ENCODE results near the gene PCTP.

The PCTP gene

DNA sequence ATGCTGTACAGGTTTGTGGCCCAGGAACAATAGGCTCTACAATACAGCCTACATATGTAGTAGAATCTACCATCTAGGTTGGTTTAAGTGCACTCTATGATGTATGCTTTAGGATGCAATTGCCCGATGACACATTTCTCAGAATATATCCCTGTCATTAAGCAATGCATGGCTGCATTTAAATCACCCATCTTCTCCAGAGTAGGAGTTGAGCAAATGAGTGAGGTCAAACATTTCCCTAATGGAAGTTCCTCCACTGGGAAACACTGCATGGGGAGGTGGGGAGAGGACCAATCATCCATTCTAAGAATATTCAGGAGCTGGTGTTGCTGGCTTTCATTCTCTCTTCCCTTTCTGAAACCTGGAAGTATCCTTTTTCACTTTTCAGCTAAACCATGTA, 2.0 kb upstream of the PCTP start:
- no peak for DNase-seq (ENCODE audit: low read depth)
- H3K4me3 ChIP-seq (ENCODE audit: low read depth, low read length), result no peak overlapping the region

DNA sequence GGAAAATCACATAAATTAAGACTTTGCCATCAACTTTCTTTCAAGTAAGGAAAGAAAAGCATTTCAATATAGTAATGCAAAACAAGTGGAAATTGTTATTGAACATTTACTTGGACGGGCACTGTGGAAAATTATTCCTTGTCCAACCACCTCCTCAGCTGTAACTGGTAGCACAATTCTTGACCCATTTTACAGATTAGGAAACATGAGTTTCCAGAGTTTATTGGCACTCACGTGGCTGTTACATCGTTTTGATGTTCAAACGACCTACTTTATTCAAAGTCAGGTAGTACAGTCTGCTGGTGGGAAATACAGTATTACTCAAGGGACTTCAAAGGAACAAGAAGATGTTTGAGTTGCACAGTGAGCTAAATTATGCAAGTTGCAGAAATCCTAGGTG, 866 bp upstream of the PCTP start:
- DNase-seq (ENCODE audit: low read depth), result no peak
- no peak overlapping the region for H3K4me3 ChIP-seq (ENCODE audit: low read depth, low read length)

- DNase-seq (ENCODE audit: low read depth), result no peak
- H3K4me3 ChIP-seq (ENCODE audit: low read depth, low read length), result peak overlapping the region; percentile 82
Measured at GRCh38 chr17:55751720-55752250, 934 bp downstream of the PCTP start.

- DNase-seq (ENCODE audit: low read depth), result no peak
- no peak overlapping the region for H3K4me3 ChIP-seq (ENCODE audit: low read depth, low read length)
Measured at GRCh38 chr17:55756689-55757088, 5.8 kb downstream of the PCTP start.

DNA sequence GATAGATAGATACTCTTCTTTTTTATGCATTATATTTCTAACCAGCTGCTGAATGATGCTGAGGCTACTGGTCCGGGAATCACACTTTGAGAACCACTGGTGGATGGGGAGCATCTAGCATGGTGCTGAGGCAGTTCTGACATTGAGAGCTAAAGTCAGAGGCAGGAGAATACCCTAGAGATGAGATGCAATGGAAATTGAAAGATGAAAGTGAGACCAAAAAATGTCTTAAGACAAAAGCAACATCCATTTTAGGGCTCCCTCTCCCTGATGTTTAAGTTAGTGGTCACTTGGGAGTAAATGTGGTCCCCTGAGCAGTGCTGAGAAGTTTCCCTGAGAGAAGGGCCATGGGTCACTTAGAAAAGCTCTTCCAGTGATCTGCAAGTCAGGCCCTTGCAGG, 6.8 kb downstream of the PCTP start:
- H3K4me3 ChIP-seq (ENCODE audit: low read depth, low read length), result no peak overlapping the region
- DNase-seq (ENCODE audit: low read depth), result no peak

- DNase-seq (ENCODE audit: low read depth), result no peak
Measured at GRCh38 chr17:55758171-55758570, 7.3 kb downstream of the PCTP start.

GRCh38 chr17:55760643-55761355, 9.9 kb downstream of the PCTP start:
- no peak overlapping the region for H3K4me3 ChIP-seq (ENCODE audit: low read depth, low read length)
- no peak for DNase-seq (ENCODE audit: low read depth)

More at GRCh38 chr17:55758171-55758570, 7.3 kb downstream of the PCTP start:
- no peak overlapping the region for H3K4me3 ChIP-seq (ENCODE audit: low read depth, low read length)

- H3K4me3 ChIP-seq (ENCODE audit: low read depth, low read length), result no peak overlapping the region
- no peak for DNase-seq (ENCODE audit: low read depth)
Measured at GRCh38 chr17:55762086-55762858, 11.4 kb downstream of the PCTP start.

GRCh38 chr17:55763856-55764255, 13.0 kb downstream of the PCTP start:
- H3K4me3 ChIP-seq (ENCODE audit: low read depth, low read length), result no peak overlapping the region
- no peak for DNase-seq (ENCODE audit: low read depth)

- no peak for DNase-seq (ENCODE audit: low read depth)
- no peak overlapping the region for H3K4me3 ChIP-seq (ENCODE audit: low read depth, low read length)
Measured at GRCh38 chr17:55764610-55765009, 13.8 kb downstream of the PCTP start.

DNA sequence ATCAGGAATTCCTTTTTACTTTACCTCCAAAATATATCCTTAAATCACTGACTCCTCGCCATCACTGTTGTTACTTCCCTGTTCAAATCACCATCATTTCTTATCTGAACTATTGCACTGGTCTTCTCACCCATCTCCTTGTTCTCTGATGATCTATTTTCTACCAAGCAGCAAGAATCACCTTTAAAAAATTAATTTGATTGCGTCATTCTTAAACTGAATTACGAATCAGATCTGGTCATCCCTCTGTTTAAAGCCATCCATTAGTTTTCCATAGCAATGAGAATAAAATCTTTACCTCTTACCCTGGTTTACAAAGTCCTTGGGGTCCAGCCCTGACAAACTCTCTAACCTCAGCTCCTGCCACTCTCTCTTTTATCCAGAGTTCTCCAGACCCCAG, 14.6 kb downstream of the PCTP start:
- H3K4me3 ChIP-seq (ENCODE audit: low read depth, low read length), result no peak overlapping the region
- DNase-seq (ENCODE audit: low read depth), result no peak

- H3K4me3 ChIP-seq (ENCODE audit: low read depth, low read length), result no peak overlapping the region
- no peak for DNase-seq (ENCODE audit: low read depth)
Measured at GRCh38 chr17:55768936-55769624, 18.2 kb downstream of the PCTP start.

- no peak overlapping the region for H3K4me3 ChIP-seq (ENCODE audit: low read depth, low read length)
- peak; percentile 82 for DNase-seq (ENCODE audit: low read depth)
Measured at GRCh38 chr17:55769625-55770000, 18.8 kb downstream of the PCTP start.

- H3K4me3 ChIP-seq (ENCODE audit: low read depth, low read length), result no peak overlapping the region
- DNase-seq (ENCODE audit: low read depth), result peak; percentile 39
Measured at GRCh38 chr17:55770196-55770870, 19.5 kb downstream of the PCTP start.

DNA sequence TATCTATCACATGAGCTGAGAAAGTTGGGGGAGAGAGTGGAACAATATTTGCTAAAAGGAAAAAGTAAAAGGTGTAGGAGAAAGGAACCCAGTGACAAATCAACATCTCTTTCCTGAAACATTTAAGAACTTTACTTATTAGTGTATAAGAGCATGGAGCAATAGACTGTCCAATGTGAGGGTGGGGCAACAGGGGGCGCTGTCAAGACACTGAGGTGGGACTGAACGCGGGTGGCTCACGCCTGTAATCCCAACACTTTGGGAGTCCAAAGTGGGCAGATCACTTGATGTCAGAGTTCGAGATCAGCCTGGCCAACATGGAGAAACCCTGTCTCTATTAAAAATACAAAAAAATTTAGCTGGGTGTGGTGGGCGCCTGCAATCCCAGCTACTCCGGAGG, 21.2 kb downstream of the PCTP start:
- no peak overlapping the region for H3K4me3 ChIP-seq (ENCODE audit: low read depth, low read length)
- no peak for DNase-seq (ENCODE audit: low read depth)

GRCh38 chr17:55773671-55774070, 22.8 kb downstream of the PCTP start:
- no peak overlapping the region for H3K4me3 ChIP-seq (ENCODE audit: low read depth, low read length)
- no peak for DNase-seq (ENCODE audit: low read depth)

DNA sequence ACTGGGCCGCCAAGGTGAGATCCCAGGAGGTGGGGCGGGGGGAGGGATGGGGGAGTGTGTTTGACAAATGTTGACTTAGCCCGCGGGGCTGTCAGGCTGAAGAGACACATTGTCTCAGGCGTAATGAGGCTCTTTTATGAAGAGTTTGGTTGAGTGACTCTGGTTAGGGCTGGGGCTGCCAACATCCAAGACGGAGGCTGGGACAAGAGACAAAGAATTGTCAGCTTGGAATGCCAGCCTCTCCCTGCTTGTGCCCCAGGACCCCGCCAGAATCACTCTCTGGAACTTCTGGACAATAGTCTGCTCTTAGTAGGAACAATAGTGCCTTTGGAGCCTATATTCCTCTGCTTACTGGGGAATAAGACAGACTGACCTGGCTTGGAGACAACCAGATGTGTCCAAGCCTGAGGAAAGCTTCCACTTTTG, 24.0 kb downstream of the PCTP start:
- H3K4me3 ChIP-seq (ENCODE audit: low read depth, low read length), result no peak overlapping the region
- no peak for DNase-seq (ENCODE audit: low read depth)

DNA sequence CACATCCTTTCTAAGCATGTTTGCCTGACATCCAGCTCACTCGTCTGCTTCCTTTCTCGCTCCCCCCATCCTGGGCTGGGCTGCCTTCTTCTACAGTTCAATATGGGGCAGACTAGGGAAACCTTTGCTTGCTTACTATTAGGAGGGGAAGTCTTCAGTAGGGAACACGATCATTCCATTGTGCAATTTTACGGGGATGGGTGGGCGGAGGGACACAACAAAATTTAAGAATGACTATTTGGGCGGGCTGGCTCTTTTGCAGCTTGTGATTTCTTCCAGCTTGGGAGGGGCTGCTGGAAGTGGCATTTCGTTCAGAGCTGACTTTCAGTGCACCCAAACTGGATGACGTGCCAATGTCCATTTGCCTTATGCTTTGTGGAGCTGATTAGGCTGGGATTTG, 25.4 kb downstream of the PCTP start:
- no peak overlapping the region for H3K4me3 ChIP-seq (ENCODE audit: low read depth, low read length)
- DNase-seq (ENCODE audit: low read depth), result no peak

GRCh38 chr17:55777471-55777971, 26.7 kb downstream of the PCTP start:
- H3K4me3 ChIP-seq (ENCODE audit: low read depth, low read length), result no peak overlapping the region
- no peak for DNase-seq (ENCODE audit: low read depth)

Data from skeletal muscle cell (primary cell).